GM18502 (cell line): Measurements from ENCODE around the gene AVPR2.

Experiments used
- ATAC-seq: cut with Tn5 transposase; IDR thresholded peaks from one replicate; pipeline ENCODE4 v1.9.1; 2021; ENCODE audit warnings: mild to moderate bottlenecking; ENCODE audit not compliant: unreplicated experiment, poor library complexity

AVPR2 gene

GRCh38 chrX:153947009-153947769 lies 42.7 kb downstream of the AVPR2 start:
- peak; percentile 85 for ATAC-seq

DNA sequence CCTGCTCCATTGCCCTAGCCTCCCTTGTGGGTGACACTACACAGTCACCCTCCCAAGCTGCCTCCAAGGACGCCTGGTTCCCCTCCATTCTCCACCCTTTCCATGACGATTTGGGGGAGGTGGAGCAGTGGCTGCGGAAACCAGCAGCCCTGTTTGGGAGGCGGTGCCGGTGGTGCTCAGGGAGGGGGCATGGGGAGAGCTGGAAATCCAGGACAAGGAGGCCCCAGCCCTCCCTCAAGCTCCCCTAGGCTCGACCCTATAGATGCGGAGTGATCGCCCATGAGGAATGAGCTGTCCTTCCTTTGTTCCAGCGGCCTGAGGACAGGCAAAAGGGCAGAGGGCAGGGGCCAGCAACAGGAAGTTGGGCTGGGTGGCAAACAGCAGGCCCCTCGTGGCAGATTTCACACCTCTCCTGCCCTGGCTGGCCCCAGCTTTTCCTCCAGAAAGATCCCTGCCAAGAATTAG lies 43.6 kb downstream of the AVPR2 start:
- no peak for ATAC-seq

DNA sequence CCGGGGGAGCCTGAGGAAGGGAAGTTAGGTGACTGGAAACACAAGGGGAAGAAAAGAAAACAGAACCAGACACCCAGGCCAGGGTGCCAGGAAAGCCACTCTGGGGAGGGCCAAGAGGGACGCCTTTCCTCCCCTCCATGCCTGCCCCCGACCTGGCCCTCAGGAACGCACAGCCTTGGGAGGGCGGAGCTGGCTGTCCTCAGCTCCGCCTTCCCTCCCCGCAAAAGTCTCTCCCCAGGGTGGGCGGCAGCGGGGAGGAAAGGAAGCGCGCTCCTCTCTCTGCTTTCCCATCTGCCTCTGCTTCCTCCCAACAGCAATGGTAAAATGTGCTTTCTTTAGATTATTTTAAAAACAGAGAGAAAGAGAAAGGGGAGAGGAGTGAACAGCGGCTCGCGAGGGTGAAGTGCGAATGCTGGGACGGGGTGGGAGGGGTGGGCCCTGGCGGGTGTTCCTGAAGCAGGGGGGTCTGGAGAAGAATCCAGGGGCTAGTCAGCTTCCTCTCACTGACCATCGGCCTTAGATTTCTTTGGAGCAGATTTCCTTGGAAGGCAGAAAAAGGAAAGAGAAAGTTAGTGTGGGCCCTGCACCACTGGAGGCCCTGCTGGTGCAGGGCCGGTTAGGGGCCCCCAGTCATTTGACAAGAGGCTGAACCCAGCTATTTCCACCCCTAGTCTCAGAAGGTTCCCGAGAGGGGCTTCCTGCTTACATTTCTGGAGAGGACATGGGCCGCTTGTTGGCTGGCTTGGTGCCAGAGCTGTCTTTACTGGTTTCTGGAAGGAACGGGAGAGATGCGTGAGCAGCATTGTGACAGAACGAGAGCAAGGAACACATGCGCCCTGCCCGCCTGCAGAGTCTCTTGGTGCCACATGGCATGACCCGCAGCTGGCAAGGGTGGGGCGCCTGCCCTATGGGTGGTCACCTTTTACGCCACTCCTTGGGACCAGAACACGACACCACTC lies 44.7 kb downstream of the AVPR2 start:
- ATAC-seq, result no peak

DNA sequence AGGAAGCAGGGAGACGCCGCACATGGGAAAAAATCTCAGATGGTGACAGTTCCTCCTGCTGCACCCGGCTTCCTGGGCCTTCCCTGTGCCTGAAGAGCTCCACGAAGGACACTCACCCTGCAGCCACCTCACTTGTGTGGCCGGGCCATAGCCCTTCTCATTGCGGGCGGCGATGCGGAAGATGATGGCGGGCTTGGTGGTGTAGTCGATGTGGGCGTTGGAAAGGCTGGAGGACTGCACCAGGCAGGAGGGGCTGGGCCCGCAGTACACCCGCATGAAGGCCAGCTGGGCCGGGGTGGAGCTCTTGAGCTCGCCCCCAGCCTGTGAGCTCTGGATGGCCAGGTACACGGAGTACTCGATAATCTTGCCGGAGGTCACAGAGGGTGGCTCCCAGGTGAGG lies 45.7 kb downstream of the AVPR2 start:
- ATAC-seq, result no peak

DNA sequence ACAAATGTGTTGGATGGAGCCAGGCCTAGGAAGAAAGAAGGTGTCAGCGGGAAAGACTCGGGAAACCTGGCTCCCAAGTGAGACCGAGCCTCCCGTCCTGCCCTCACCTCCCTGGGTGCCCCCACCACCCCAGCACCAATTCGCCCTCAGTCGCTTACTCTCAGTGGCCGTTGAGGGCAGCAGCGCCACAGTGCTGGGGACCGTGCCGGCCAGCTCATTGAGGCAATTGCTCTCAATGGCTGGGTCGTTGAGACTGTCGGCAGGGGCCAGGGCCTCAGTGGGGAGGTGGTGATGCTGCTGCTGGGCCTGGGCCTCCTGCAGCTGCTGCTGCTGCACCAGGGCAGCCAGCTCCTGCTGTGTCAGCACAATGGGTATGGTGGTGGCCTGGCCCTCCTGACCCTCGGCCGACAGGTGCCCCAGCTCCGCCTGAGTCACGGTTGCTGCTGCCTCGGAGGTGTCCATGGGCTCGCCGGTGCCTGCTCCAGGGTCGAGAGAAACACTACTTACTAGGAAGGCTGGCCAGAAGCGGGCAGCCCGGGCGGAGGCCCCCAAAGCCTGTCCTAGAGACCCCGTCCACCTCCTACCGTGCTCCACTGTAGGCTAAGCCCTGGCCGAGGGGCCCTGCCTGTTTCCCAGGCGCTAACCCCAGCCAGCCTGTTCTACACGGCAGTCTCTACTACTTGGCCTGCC lies 47.4 kb downstream of the AVPR2 start:
- no peak for ATAC-seq

DNA sequence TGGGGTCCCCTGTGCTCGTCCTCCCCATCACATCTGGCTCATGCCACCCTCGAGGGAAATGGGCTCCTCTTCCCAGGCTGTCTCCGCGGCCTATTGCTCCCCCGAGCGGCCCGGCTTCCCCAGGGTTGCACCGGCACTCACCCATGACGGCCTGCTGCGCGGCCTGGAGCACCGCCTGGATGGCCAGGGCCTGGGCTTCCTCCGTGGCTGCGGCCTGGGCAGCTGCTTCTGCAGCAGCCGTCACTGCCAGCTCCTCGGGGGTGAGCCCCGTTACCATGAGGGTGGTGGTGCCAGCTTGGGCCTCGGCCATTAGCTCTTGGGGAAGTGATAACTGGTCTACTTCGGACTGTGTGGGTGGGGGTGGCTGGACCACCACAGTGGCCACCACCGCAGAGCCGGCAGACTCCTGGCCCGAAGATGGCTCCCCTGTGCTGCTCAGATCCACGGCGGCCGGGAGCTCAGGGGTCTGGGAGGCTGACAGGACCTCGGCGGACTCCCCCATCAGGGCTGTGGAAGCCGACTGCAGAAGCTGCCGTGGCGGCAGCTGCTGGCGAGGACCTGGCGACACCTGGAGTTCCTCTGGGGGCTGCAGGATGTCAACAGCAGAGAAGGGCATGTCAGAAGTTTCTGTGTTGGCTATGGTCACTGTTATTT lies 48.0 kb downstream of the AVPR2 start:
- no peak for ATAC-seq

DNA sequence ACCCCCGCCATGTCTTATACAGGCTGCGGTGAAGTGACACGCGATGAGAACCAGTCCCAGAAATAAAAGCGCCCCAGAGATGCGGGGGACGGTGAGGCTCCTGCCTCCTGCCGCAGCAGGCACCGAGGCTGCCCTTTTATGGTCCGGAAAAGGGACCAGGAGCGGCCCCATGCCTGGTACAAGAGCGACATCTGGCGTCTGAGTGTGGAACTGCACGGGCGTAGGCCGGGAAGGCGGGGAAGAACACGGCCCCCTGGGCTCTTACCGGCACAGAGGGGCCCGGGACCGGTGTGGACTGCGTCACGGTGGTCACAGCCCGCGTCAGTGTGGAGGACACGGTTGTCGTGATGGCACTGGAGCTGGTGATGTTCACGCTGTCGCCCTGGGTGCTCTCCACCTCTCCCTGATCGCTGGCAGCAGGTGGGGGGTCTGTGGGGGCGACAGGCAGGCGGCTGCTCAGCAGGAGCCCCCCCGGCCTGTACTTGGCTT lies 48.9 kb downstream of the AVPR2 start:
- ATAC-seq, result peak; percentile 71

GRCh38 chrX:153953892-153954557 lies 49.6 kb downstream of the AVPR2 start:
- no peak for ATAC-seq

DNA sequence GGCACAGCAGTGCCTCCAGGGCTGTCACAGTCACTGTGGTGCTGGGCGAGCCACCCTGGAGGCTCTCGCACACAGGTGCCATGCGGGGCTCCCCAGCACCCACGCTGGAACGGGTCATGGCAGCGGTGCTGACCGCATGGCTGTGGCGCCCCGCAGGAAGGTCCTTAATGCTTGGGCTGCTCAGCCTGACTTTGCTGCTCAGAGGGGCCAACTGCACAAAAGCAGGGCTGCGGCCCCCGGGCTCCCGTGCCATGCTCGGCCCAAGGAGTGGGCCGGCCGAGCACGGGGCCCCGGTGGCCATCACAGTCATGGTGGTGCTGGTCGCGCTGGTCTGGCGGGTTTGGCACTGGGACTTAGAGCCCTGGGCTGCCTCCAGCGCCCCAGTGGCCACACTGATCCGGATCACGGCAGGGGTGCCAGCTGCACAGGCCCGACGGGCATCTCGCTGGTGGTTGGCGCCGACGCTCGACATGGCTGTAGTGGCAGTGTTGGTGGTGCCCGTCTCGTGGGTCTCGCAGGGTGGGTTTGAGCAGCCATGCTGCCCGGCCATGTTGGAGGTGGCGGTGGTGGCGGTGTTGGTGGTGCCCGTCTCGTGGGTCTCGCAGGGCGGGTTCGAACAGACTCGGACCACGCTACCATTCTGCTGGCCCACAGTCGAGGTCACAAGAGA lies 50.2 kb downstream of the AVPR2 start:
- no peak for ATAC-seq

DNA sequence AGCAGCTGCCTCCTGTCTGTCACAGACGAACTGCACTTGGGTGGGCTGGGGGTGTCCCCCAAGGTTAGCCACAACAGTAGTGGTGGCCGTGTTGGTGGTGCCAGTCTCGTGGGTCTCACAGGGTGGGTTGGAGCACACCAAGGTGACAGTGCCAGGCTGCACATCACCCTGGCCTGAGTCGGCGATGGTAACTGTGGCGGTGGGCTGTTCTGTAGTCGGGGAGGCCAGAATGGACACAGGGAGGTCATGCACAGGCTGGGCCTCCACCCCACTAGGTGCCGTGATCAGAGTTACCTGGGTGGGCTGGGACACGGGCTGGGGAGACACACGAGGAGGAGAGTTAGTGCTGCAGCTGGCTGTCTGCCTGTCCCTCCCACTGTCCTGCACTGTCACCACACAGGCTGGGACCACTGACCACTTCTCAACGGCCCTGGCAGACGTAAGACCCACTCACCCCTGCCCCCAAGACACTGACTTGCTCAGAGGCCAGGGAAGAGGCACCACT lies 50.8 kb downstream of the AVPR2 start:
- no peak for ATAC-seq

- no peak for ATAC-seq
Measured at GRCh38 chrX:153956044-153956907, 51.8 kb downstream of the AVPR2 start.
